Left lobe of liver (tissue), 2 donors: ENCODE data around the gene NUP210. TPM values are rescaled to one million over a fixed set of nuclear protein-coding genes. Genes with fewer than 3 reads are reported as not detected.

Experiments
- ATAC-seq: fragments of 200-7000 bp; cut with Tn5 transposase; one replicate; pipeline ENCODE4 v1.9.1; 2020; ENCODE audit warnings: mild to moderate bottlenecking, moderate library complexity
- DNase-seq: peaks from one replicate; pipeline ENCODE4 v3.0.0-alpha.2; 2020; ENCODE audit warnings: low spot score
- total RNA-seq: library from RNA; stranded (reverse); gene quantifications from one replicate; pipeline ENCODE4 v1.2.1, GENCODE V29; 2021
- donor health status: DM: no; HTN: no; CAD: no; lungs with moderate emphysema.
- donor health status: DM: no; HTN: yes; CAD: no.

The NUP210 gene
- total RNA-seq, 1 donor from 2014 or later = 19.1 TPM

- ATAC-seq = no peak
- no peak for DNase-seq
Observed at GRCh38 chr3:13353506-13353905, 66.6 kb downstream of the NUP210 start.

- ATAC-seq (no peak), DNase-seq (no peak)
Observed at GRCh38 chr3:13352621-13353131, 67.4 kb downstream of the NUP210 start.

GRCh38 chr3:13349823-13350222, 70.3 kb downstream of the NUP210 start:
- no peak for ATAC-seq
- no peak for DNase-seq

- DNase-seq (no peak), ATAC-seq (no peak)
Observed at GRCh38 chr3:13348661-13349396, 71.3 kb downstream of the NUP210 start.

GRCh38 chr3:13348100-13348499, 72.0 kb downstream of the NUP210 start:
- no peak for DNase-seq
- ATAC-seq = no peak

- ATAC-seq (no peak), DNase-seq (no peak)
Observed at GRCh38 chr3:13347390-13347950, 72.7 kb downstream of the NUP210 start.

- DNase-seq = no peak
- no peak for ATAC-seq
Observed at GRCh38 chr3:13346481-13347389, 73.4 kb downstream of the NUP210 start.

- DNase-seq (no peak), ATAC-seq (no peak)
Observed at GRCh38 chr3:13345772-13346171, 74.3 kb downstream of the NUP210 start.

- ATAC-seq = no peak
Observed at GRCh38 chr3:13345284-13345683, 74.8 kb downstream of the NUP210 start.

GRCh38 chr3:13344663-13345062, 75.5 kb downstream of the NUP210 start:
- DNase-seq = no peak
- no peak for ATAC-seq

More at GRCh38 chr3:13345284-13345683, 74.8 kb downstream of the NUP210 start:
- DNase-seq = no peak

GRCh38 chr3:13343601-13344000, 76.5 kb downstream of the NUP210 start:
- ATAC-seq = no peak
- no peak for DNase-seq

GRCh38 chr3:13341229-13341905, 78.8 kb downstream of the NUP210 start:
- DNase-seq (no peak), ATAC-seq (no peak)

GRCh38 chr3:13339833-13340232, 80.3 kb downstream of the NUP210 start:
- DNase-seq = no peak
- no peak for ATAC-seq

GRCh38 chr3:13338996-13339395, 81.1 kb downstream of the NUP210 start:
- ATAC-seq (no peak), DNase-seq (no peak)

GRCh38 chr3:13338231-13338630, 81.9 kb downstream of the NUP210 start:
- DNase-seq (no peak), ATAC-seq (no peak)

GRCh38 chr3:13336592-13336991, 83.5 kb downstream of the NUP210 start:
- DNase-seq (no peak), ATAC-seq (no peak)

- DNase-seq (no peak), ATAC-seq (no peak)
Observed at GRCh38 chr3:13335503-13335902, 84.6 kb downstream of the NUP210 start.

GRCh38 chr3:13335059-13335458, 85.1 kb downstream of the NUP210 start:
- no peak for ATAC-seq
- DNase-seq = no peak

GRCh38 chr3:13333236-13333897, 86.8 kb downstream of the NUP210 start:
- ATAC-seq (peak; percentile 12), DNase-seq (no peak)

GRCh38 chr3:13332740-13333139, 87.4 kb downstream of the NUP210 start:
- ATAC-seq (peak; percentile 42), DNase-seq (no peak)
